Keratinocyte (primary cell): Measurements from ENCODE around the gene PHF12.

Experiments
- EZH2 ChIP-seq: IDR thresholded peaks from one replicate; pipeline ENCODE4 v1.6.1; 2012; ENCODE audit warnings: inconsistent platforms, mild to moderate bottlenecking, low read length, moderate library complexity
- TF ChIP-seq, protein P1 (sequence below), 3 experiments: IDR thresholded peaks in 1 of 3; conservative IDR thresholded peaks in 1 of 3; optimal IDR thresholded peaks in 1 of 3; 2 replicates in 2 of 3; 3 replicates in 1 of 3; pipeline versions ENCODE3 to v1.5.1; 2011; ENCODE audit warnings: low read length in 3 of 3, mild to moderate bottlenecking in 3 of 3, moderate library complexity in 2 of 3, control low read depth in 1 of 3, inconsistent platforms in 1 of 3; ENCODE audit not compliant: insufficient read depth in 2 of 3; ENCODE audit errors: extremely low read depth in 1 of 3

DNA sequence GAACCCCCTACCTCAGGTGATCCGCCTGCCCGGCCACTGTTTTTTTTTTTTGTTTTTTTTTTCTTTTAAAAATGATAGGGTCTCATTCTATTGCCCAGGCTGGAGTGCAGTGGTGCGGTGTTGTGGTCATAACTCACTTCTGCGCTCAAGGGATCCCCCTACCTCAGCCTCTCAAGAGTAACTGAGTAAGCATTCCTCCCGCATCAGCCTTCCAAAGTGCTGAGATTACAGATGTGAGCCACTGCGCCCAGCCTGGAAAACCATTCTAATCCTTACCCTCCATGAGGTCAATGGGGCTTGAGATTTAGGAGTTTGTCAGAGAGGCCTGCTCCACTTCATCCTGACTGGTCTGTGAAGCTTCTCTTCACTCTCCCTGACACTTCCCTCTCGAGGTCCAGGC is 84.0 kb downstream of the PHF12 start:
- TF ChIP-seq, protein P1, sequence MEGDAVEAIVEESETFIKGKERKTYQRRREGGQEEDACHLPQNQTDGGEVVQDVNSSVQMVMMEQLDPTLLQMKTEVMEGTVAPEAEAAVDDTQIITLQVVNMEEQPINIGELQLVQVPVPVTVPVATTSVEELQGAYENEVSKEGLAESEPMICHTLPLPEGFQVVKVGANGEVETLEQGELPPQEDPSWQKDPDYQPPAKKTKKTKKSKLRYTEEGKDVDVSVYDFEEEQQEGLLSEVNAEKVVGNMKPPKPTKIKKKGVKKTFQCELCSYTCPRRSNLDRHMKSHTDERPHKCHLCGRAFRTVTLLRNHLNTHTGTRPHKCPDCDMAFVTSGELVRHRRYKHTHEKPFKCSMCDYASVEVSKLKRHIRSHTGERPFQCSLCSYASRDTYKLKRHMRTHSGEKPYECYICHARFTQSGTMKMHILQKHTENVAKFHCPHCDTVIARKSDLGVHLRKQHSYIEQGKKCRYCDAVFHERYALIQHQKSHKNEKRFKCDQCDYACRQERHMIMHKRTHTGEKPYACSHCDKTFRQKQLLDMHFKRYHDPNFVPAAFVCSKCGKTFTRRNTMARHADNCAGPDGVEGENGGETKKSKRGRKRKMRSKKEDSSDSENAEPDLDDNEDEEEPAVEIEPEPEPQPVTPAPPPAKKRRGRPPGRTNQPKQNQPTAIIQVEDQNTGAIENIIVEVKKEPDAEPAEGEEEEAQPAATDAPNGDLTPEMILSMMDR (optimal IDR thresholded peaks at IDR 0.05 in 1 of 3, IDR thresholded peaks at IDR 0.05 in 1 of 3, conservative IDR thresholded peaks at IDR 0.05 in 1 of 3; ENCODE audit: extremely low read depth in 1 of 3, insufficient read depth in 2 of 3, low read length in 3 of 3), result no peak
- TF ChIP-seq EZH2, result no peak
